Mucosa of stomach (tissue), 1 donor: ENCODE results near the gene DHX58.

Experiments used
- H3K27me3 ChIP-seq: one replicate; pipeline ENCODE4 v1.7.0; 2013; ENCODE audit warnings: mild to moderate bottlenecking, low read length; ENCODE audit not compliant: control insufficient read depth, insufficient read depth
- H3K36me3 ChIP-seq: one replicate; pipeline ENCODE4 v1.7.0; 2013; ENCODE audit warnings: low read length; ENCODE audit not compliant: control insufficient read depth, insufficient read depth
- H3K4me1 ChIP-seq: one replicate; pipeline ENCODE4 v1.7.0; 2013; ENCODE audit warnings: mild to moderate bottlenecking, low read length; ENCODE audit not compliant: control insufficient read depth, insufficient read depth
- H3K4me3 ChIP-seq: one replicate; pipeline ENCODE4 v1.7.0; 2013; ENCODE audit warnings: low read length
- H3K9ac ChIP-seq: one replicate; pipeline ENCODE4 v1.7.0; 2013; ENCODE audit warnings: mild to moderate bottlenecking, low read length, moderate library complexity
- H3K9me3 ChIP-seq: one replicate; pipeline ENCODE4 v1.7.0; 2013; ENCODE audit warnings: mild to moderate bottlenecking, low read length, moderate library complexity; ENCODE audit not compliant: control insufficient read depth
- donor health status: Pancreatic carcinoma.

DHX58 gene

DNA sequence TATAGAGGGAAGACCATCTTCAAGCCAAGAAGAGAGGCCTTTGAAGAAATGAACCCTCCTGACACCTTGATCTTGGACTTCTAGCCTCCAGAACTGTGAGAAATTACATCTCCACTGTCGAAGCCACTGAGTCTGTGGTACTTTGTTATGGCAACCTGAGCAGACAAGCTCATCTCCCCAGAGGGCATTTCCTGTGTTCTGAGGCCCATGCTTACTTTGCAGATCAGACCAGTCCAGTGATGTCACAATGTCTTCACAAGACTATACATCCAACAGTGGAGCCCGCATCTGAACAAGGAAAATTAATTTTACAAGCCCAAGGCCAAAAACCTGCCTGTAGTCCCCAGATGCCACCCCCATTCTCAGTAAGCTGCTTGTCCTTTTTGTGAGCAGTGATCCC lies 47.3 kb downstream of the DHX58 start:
- no peaks in the 10 kb centered on the region for H3K36me3 ChIP-seq
- H3K4me3 ChIP-seq: no peak overlapping the region

DNA sequence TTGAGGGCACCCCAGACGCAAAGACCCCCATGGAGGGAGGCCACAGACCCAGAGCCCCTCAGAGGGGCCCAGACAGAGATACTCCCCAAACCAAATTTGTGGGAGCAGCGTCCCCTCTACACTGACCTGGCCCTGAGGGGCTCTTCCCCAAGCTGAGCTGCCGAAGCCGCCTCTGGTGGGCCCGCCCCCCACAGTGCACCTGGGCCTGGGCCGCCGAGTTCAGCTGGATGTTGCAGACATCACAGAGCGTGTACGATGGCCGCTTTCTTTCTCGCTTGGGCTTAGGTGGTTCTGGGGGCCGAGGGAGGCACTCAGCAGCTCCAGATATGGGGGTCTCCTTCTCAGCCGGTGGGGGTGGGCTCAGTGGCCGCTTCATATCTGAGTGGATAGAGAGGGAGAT lies 49.8 kb downstream of the DHX58 start:
- Histone ChIP-seq H3K9ac (no peak overlapping the region), H3K4me1 (peaks cover 4% of the 10 kb centered on the region), H3K27me3 (no peaks in the 10 kb centered on the region), H3K36me3 (no peaks in the 10 kb centered on the region), H3K9me3 (no peaks in the 10 kb centered on the region), H3K4me3 (no peak overlapping the region)

More for the DNA sequence above, 47.3 kb downstream of the DHX58 start:
- Histone ChIP-seq H3K9ac (no peak overlapping the region), H3K27me3 (peaks cover 8% of the 10 kb centered on the region), H3K9me3 (no peaks in the 10 kb centered on the region), H3K4me1 (peaks cover 17% of the 10 kb centered on the region)

GRCh38 chr17:42061646-42062487 lies 50.6 kb downstream of the DHX58 start:
- Histone ChIP-seq H3K9me3 (no peaks in the 10 kb centered on the region), H3K4me3 (no peak overlapping the region), H3K4me1 (no peaks in the 10 kb centered on the region), H3K9ac (no peak overlapping the region), H3K36me3 (no peaks in the 10 kb centered on the region), H3K27me3 (no peaks in the 10 kb centered on the region)

GRCh38 chr17:42060231-42060630 lies 52.3 kb downstream of the DHX58 start:
- peaks cover 2% of the 10 kb centered on the region for H3K27me3 ChIP-seq
- H3K4me3 ChIP-seq: no peak overlapping the region
- no peak overlapping the region for H3K9ac ChIP-seq
- no peaks in the 10 kb centered on the region for H3K36me3 ChIP-seq
- H3K4me1 ChIP-seq: no peaks in the 10 kb centered on the region
- H3K9me3 ChIP-seq: no peaks in the 10 kb centered on the region

GRCh38 chr17:42059815-42060214 lies 52.7 kb downstream of the DHX58 start:
- peaks cover 6% of the 10 kb centered on the region for H3K27me3 ChIP-seq
- H3K4me3 ChIP-seq: no peak overlapping the region
- H3K36me3 ChIP-seq: no peaks in the 10 kb centered on the region
- no peaks in the 10 kb centered on the region for H3K9me3 ChIP-seq
- no peak overlapping the region for H3K9ac ChIP-seq
- no peaks in the 10 kb centered on the region for H3K4me1 ChIP-seq

- Histone ChIP-seq H3K9ac (no peak overlapping the region), H3K36me3 (no peaks in the 10 kb centered on the region), H3K4me1 (no peaks in the 10 kb centered on the region), H3K9me3 (no peaks in the 10 kb centered on the region), H3K27me3 (peaks cover 20% of the 10 kb centered on the region), H3K4me3 (no peak overlapping the region)
These were observed 54.5 kb downstream of the DHX58 start for GRCh38 chr17:42058063-42058462.

- H3K9ac ChIP-seq: no peak overlapping the region
- H3K4me3 ChIP-seq: no peak overlapping the region
- no peaks in the 10 kb centered on the region for H3K36me3 ChIP-seq
- no peaks in the 10 kb centered on the region for H3K4me1 ChIP-seq
- no peaks in the 10 kb centered on the region for H3K9me3 ChIP-seq
- H3K27me3 ChIP-seq: peaks cover 29% of the 10 kb centered on the region
These were observed 55.9 kb downstream of the DHX58 start for GRCh38 chr17:42056635-42057034.

DNA sequence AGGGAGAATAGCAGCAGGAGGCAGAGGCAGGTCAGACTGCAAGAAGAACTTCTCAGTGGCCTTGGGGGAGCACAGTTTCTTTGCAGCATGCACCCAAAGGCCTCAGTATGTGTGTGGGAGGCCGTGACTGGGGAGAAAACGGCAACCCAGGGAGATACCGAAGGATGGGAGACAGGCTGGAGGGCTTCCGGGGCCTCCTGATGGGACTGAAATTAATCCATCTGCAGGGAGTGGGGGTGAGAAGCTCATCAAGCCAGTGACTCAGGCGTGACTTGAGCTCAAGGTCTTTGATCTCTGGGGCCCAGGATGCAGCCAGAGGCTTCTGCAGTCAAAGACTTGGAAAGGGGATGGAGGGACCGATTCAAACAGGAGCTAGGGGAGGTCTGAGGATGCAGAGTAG lies 57.0 kb downstream of the DHX58 start:
- H3K4me1 ChIP-seq: peaks cover 5% of the 10 kb centered on the region
- no peak overlapping the region for H3K4me3 ChIP-seq
- H3K36me3 ChIP-seq: no peaks in the 10 kb centered on the region
- H3K9me3 ChIP-seq: no peaks in the 10 kb centered on the region
- peaks cover 32% of the 10 kb centered on the region for H3K27me3 ChIP-seq
- no peak overlapping the region for H3K9ac ChIP-seq

- Histone ChIP-seq H3K4me3 (no peak overlapping the region), H3K4me1 (peaks cover 6% of the 10 kb centered on the region), H3K36me3 (no peaks in the 10 kb centered on the region), H3K9ac (no peak overlapping the region), H3K27me3 (peaks cover 32% of the 10 kb centered on the region), H3K9me3 (no peaks in the 10 kb centered on the region)
These were observed 57.5 kb downstream of the DHX58 start for GRCh38 chr17:42055027-42055426.

GRCh38 chr17:42053731-42054500 lies 58.6 kb downstream of the DHX58 start:
- no peak overlapping the region for H3K4me3 ChIP-seq
- H3K9me3 ChIP-seq: no peaks in the 10 kb centered on the region
- peaks cover 32% of the 10 kb centered on the region for H3K27me3 ChIP-seq
- no peaks in the 10 kb centered on the region for H3K36me3 ChIP-seq
- peaks cover 10% of the 10 kb centered on the region for H3K4me1 ChIP-seq
- no peak overlapping the region for H3K9ac ChIP-seq

DNA sequence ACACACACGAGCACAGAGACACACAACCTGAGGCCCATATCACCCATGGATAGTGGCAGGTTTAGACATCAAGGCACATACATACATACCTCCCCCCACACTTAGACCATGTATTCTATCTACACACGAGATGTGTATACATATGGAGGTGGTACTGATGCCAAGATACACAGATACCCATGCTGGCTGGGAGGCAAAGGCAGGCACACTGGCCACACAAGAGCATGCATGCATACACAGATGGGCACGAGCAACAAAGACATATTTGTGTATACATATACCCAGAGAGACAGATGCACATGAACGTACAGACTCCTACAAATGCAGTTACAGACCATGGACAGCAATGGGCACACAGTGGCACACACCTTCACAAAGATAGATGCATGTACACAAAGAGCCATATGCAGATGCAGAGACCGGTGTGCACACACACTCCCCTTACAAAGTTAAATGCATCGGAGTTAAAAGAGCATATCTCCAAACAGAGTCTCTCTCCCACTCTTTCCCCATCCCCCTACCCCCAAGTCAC lies 60.1 kb downstream of the DHX58 start:
- H3K4me3 ChIP-seq: no peak overlapping the region
- peaks cover 32% of the 10 kb centered on the region for H3K27me3 ChIP-seq
- no peaks in the 10 kb centered on the region for H3K9me3 ChIP-seq
- H3K4me1 ChIP-seq: peaks cover 10% of the 10 kb centered on the region
- no peak overlapping the region for H3K9ac ChIP-seq
- no peaks in the 10 kb centered on the region for H3K36me3 ChIP-seq

- no peaks in the 10 kb centered on the region for H3K36me3 ChIP-seq
- H3K9ac ChIP-seq: no peak overlapping the region
- no peak overlapping the region for H3K4me3 ChIP-seq
- no peaks in the 10 kb centered on the region for H3K9me3 ChIP-seq
- peaks cover 32% of the 10 kb centered on the region for H3K27me3 ChIP-seq
- H3K4me1 ChIP-seq: peaks cover 10% of the 10 kb centered on the region
These were observed 60.9 kb downstream of the DHX58 start for GRCh38 chr17:42051645-42052044.
